CD4-positive, alpha-beta T cell (primary cell): Measurements from ENCODE around the gene PCDH9. TPM values are rescaled to one million over a fixed set of nuclear protein-coding genes. Genes with fewer than 3 reads are reported as not detected.

Source experiments
- ATAC-seq: fragments of 200-7000 bp; cut with Tn5 transposase; one replicate; pipeline ENCODE4 v1.10.0; 2022; ENCODE audit warnings: mild to moderate bottlenecking; ENCODE audit not compliant: poor library complexity
- CTCF ChIA-PET: fragments of 350-600 bp; sonication (Branson Sonifier 250); formaldehyde crosslinking; loops from one replicate; lab custom pipeline; 2021; ENCODE audit warnings: antibody characterized with exemption, inconsistent platforms; lab: Charles Lee
- POLR2A ChIA-PET: fragments of 350-600 bp; sonication (Branson Sonifier 250); formaldehyde crosslinking; loops from one replicate; lab custom pipeline; 2021; ENCODE audit warnings: antibody characterized with exemption, inconsistent platforms; lab: Charles Lee
- DNase-seq, 14 experiments: peaks; one replicate each; pipeline ENCODE4 v3.0.0-alpha.2; 2013 to 2020; ENCODE audit warnings: mixed read lengths in 2 of 14
- H3K27ac ChIP-seq, 2 donors: one replicate each; pipeline versions ENCODE4 v1.5.1 to v1.7.0; 2013; ENCODE audit warnings: low read length in 2 of 2, low read depth in 1 of 2, mild to moderate bottlenecking in 1 of 2
- H3K27me3 ChIP-seq, 2 experiments: 1 replicate in 1 of 2; 2 replicates in 1 of 2; pipeline versions ENCODE4 v1.6.1 to v1.7.0; 2013; ENCODE audit warnings: low read length in 2 of 2, control low read depth in 1 of 2, mild to moderate bottlenecking in 1 of 2, moderate library complexity in 1 of 2; ENCODE audit not compliant: insufficient read depth in 2 of 2, control insufficient read depth in 1 of 2
- H3K36me3 ChIP-seq: one replicate; pipeline ENCODE4 v1.6.1; 2013; ENCODE audit warnings: low read length, control low read depth; ENCODE audit not compliant: insufficient read depth
- H3K4me1 ChIP-seq: one replicate; pipeline ENCODE4 v1.6.1; 2013; ENCODE audit warnings: low read length, control low read depth; ENCODE audit not compliant: insufficient read depth
- H3K4me3 ChIP-seq: one replicate; pipeline ENCODE4 v1.5.1; 2013; ENCODE audit warnings: mild to moderate bottlenecking, low read length, moderate library complexity
- H3K9me3 ChIP-seq, 2 experiments: 1 replicate in 1 of 2; 2 replicates in 1 of 2; pipeline versions ENCODE4 v1.6.1 to v1.7.0; 2013; ENCODE audit warnings: low read length in 2 of 2, mild to moderate bottlenecking in 2 of 2, control low read depth in 1 of 2, moderate library complexity in 1 of 2; ENCODE audit not compliant: control insufficient read depth in 1 of 2, insufficient read depth in 1 of 2
- H3K27ac Mint-ChIP-seq: one replicate; pipeline ENCODE4 v1.8.0; 2020; ENCODE audit warnings: mixed read lengths
- H3K27me3 Mint-ChIP-seq: one replicate; pipeline ENCODE4 v1.8.0; 2021; ENCODE audit warnings: mixed read lengths
- H3K36me3 Mint-ChIP-seq: one replicate; pipeline ENCODE4 v1.8.0; 2021; ENCODE audit warnings: low read depth, mixed read lengths
- H3K4me1 Mint-ChIP-seq: one replicate; pipeline ENCODE4 v1.8.0; 2021; ENCODE audit warnings: low read depth, mixed read lengths
- H3K4me3 Mint-ChIP-seq: one replicate; pipeline ENCODE4 v1.8.0; 2020; ENCODE audit warnings: mild to moderate bottlenecking, mixed read lengths
- H3K9me3 Mint-ChIP-seq: one replicate; pipeline ENCODE4 v1.8.0; 2020; ENCODE audit warnings: mixed read lengths
- CTCF ChIP-seq: fragments of 200-600 bp; IDR thresholded peaks from one replicate; pipeline ENCODE4 v1.8.0; 2022; ENCODE audit warnings: antibody characterized with exemption, mild to moderate bottlenecking
- intact Hi-C, 2 experiments: fragments of 100-400 bp; cut with DNase I in 1 of 2; cut with micrococcal nuclease in 1 of 2; formaldehyde crosslinking; loops; one replicate each; pipeline versions ENCODE4 v1.15.1 to v1.9.0; 2023 to 2025; cut with DNase I, micrococcal nuclease
- total RNA-seq, 174 experiments: library from RNA in 2 of 174; stranded (reverse) in 2 of 174; gene quantifications; one replicate each; pipeline ENCODE4 v1.2.3 and lab custom pipeline; 2021 to 2026

PCDH9 gene
- total RNA-seq, 2 experiments from 2014 or later: 0.08 to 0.19 TPM

DNA sequence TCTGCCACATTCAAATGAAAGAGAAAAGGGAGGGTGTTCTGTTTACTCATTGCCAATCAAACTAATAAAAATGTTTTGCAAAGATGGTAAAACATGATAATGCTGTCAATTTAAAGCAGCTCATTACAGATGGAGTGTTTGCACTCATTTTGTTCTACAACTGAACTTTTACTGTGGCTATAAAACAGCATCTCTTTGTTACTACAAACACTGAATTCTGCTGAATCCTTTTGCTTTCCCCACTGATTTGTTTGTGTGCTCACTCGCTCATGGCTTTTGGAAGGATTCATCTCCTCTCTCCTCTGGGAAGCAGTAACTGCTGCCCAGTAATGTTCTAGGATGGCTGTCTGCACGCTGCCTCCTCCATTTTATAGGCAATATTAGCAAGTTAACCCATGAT is 434.5 kb downstream of the PCDH9 start:
- no peak overlapping the region for H3K4me3 Mint-ChIP-seq
- ChIA-PET CTCF (no interaction called here), POLR2A (no interaction called here)
- no peak overlapping the region for H3K27ac ChIP-seq
- intact Hi-C loops: no loop called here
- H3K27me3 ChIP-seq: no peaks in the 10 kb centered on the region
- H3K27ac Mint-ChIP-seq: no peak overlapping the region
- TF ChIP-seq CTCF: no peak
- DNase-seq (no peak), ATAC-seq (no peak)
- no peaks in the 10 kb centered on the region for H3K27me3 Mint-ChIP-seq
- H3K4me1 Mint-ChIP-seq: no peaks in the 10 kb centered on the region
- H3K36me3 Mint-ChIP-seq: no peaks in the 10 kb centered on the region
- H3K4me3 ChIP-seq: no peak overlapping the region
- no peaks in the 10 kb centered on the region for H3K4me1 ChIP-seq
- no peaks in the 10 kb centered on the region for H3K36me3 ChIP-seq
- H3K9me3 ChIP-seq: peaks cover 0 to 4% of the 10 kb centered on the region in 2 experiments
- no peaks in the 10 kb centered on the region for H3K9me3 Mint-ChIP-seq

DNA sequence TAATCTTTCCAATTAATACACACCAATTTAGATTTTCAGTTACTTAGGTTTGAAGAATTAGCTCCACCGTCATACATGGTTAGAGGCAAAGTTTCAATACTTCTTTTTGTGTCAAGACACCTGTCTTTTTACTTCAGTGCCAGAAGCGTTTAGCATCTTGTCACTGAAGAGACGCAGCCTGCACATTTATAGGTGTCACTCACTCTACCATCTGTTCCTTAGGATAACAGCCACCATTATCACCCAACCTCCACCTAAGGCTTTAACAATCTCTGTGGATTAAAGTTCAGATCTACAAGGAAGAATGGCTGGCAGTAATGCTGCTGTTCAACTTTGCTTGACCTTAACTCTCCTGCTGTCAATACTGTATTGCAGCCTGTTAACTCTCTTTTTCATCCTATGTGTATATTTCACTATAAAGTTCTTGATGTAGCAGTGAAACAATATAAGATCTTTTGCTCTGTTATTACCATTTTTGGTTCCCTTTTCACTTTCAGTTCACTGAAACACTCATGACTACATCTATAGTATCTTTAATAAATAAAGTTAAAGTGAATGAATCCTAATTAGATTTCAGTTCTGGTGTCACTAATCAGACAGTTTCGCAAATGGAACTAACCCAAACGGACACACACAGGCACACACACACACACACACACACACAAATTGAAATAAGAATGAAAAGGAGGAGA is 435.6 kb downstream of the PCDH9 start:
- Histone ChIP-seq H3K4me1 (no peaks in the 10 kb centered on the region), H3K9me3 (peaks cover 0 to 4% of the 10 kb centered on the region in 2 experiments), H3K4me3 (no peak overlapping the region), H3K36me3 (no peaks in the 10 kb centered on the region), H3K27me3 (no peaks in the 10 kb centered on the region), H3K27ac (no peak overlapping the region)
- ATAC-seq (no peak), DNase-seq (no peak)
- Mint-ChIP-seq H3K9me3 (no peaks in the 10 kb centered on the region), H3K27me3 (no peaks in the 10 kb centered on the region), H3K4me3 (no peak overlapping the region), H3K4me1 (no peaks in the 10 kb centered on the region), H3K36me3 (no peaks in the 10 kb centered on the region), H3K27ac (no peak overlapping the region)
- ChIA-PET CTCF (no interaction called here), POLR2A (no interaction called here)
- intact Hi-C loops: no loop called here
- TF ChIP-seq CTCF: no peak

DNA sequence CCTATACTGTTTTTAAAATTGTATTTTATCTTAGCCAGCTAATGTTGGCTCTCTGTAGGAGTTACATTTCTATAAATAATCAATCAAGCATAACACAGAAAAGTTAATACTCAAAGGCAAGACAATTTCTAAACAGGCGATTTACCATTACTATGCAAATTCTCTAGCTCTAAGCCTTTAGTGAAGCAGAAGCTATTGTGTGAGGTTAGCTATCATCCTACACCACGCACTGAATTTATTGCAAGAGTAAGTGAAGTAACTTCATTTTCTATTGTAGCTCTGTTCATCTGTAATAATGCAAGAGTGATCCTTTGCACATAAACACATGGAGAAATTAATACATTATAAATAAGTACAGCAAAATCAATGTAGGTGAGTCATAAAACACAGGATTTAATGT is 439.3 kb downstream of the PCDH9 start:
- TF ChIP-seq CTCF: no peak
- no peaks in the 10 kb centered on the region for H3K4me1 Mint-ChIP-seq
- H3K27me3 Mint-ChIP-seq: no peaks in the 10 kb centered on the region
- H3K36me3 Mint-ChIP-seq: no peaks in the 10 kb centered on the region
- CTCF ChIA-PET: no interaction called here
- H3K27me3 ChIP-seq: no peaks in the 10 kb centered on the region
- no peak for DNase-seq
- H3K4me1 ChIP-seq: no peaks in the 10 kb centered on the region
- peaks cover 0 to 4% of the 10 kb centered on the region in 2 experiments for H3K9me3 ChIP-seq
- POLR2A ChIA-PET: no interaction called here
- H3K4me3 Mint-ChIP-seq: no peak overlapping the region
- no peak overlapping the region for H3K27ac ChIP-seq
- no peaks in the 10 kb centered on the region for H3K36me3 ChIP-seq
- no peak overlapping the region for H3K4me3 ChIP-seq
- no peak overlapping the region for H3K27ac Mint-ChIP-seq
- no peaks in the 10 kb centered on the region for H3K9me3 Mint-ChIP-seq
- intact Hi-C loops: no loop called here
- no peak for ATAC-seq
